HTR-8/SVneo (cell line): ENCODE measurements around the gene DHX40.
"Not testable (repeated sequence)": the region's sequence is repeated elsewhere in the genome, so short reads cannot be mapped to it uniquely, and the experiment has no call there.

ENCODE experiments used
- DNase-seq: peaks from one replicate; pipeline ENCODE4 v3.0.0; 2011; ENCODE audit warnings: low spot score, mixed read lengths; ENCODE audit not compliant: insufficient read length
- FAIRE-seq: peaks from 2 replicates; lab custom pipeline; 2011; peaks lifted over from hg19 to GRCh38; lab: Jason Lieb, UNC

DHX40 gene

DNA sequence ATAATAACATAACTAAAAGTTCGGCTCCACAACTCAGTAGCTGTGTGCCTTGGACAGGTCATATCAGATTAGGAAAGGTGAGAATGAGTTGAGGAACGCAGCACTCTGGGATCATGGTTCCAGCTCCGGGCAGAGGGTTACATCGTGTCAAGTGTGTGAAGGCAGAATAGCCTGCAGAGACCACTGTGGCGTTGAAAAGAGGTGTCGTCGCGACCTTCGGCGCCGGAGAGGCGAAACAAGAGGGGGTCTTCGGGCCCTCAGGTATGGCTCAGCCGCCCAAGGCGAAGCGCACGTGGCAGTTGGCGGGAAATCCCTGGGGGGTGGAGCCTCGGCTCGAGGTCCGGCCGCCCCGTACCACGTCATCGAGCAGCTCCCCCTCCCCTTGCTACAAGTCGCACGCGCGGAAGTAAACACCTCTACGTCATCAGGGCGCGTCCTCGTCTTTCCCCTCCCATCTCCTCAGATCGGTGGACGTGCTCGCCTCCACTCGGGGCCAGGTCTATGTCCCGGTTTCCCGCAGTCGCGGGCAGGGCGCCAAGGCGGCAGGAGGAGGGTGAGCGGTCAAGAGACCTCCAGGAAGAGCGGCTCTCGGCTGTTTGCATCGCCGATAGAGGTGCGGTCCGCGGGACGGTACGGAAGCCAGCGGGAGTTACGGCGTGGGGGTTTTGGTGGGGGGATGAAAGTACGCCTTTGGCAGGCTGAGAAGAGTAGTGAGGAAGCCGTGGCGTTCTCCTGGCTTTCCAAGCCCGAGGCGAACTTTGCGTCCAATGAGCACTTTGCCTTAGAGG lies at the start of gene DHX40:
Gene DHX40, plus strand, starts transcription at position 440 of the 788 bp plus-strand sequence. Its CDS starts 62 bp downstream, at position 502.
- DNase-seq, result peak; percentile 97
- peak; percentile 99 for FAIRE-seq

GRCh38 chr17:59516451-59516850 lies 49.0 kb upstream of the DHX40 start:
- FAIRE-seq, result no peak
- no peak for DNase-seq

DNA sequence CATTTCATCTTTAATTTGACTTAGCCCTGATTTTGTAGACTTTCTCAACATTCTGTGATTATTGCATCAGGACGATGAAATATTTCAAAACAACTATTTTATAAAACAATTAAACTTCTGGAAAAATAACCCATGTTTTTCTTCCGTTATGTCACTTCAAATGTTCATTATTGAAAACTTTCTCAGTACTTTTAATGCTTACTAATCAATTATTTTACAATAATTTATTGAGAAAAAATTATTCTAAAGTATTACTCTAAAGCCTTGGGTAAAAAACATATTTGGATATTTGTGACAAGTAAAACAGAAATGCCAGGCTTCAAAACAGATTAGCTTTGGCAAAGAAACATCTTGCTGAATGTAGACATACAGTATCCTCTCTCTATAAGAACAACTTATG lies 46.3 kb upstream of the DHX40 start:
- no peak for FAIRE-seq
- no peak for DNase-seq

- FAIRE-seq, result no peak
Measured at GRCh38 chr17:59520251-59520650, 45.2 kb upstream of the DHX40 start.

DNA sequence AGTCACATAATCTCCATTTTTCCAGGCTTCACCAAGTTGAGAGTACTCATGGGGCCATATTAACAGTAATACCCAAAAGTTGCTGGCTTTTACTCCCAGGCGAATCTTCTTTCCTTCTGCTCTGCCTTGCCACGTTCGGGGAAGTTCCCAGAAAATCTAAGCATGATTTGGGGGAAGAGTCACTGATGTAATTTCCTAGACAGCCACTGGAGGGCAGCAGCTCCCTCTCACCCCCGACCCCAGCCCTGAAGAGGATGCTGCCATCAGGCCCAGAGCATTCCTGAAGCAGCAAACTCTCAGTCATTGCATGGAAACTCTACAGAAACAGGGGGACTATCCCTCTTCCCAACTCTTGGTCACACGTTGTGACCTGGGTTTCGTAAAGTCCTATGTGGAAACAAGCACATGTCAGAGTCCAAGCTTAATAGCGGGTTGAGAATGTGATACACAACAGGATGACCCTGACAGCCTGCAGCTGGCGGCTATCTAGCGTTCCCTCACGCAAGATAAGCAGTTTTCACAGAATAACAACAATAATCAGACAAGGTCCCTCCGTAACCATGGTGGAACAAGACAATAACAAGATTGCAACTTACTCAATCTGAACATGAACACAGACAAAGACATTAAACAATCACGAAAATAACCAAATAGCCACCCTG lies 43.8 kb upstream of the DHX40 start:
- peak; percentile 95 for DNase-seq
- FAIRE-seq, result peak; percentile 91

More at GRCh38 chr17:59520251-59520650, 45.2 kb upstream of the DHX40 start:
- no peak for DNase-seq

GRCh38 chr17:59524930-59525329 lies 40.5 kb upstream of the DHX40 start:
- DNase-seq, FAIRE-seq: not testable (repeated sequence)

GRCh38 chr17:59525668-59526067 lies 39.7 kb upstream of the DHX40 start:
- DNase-seq (no peak), FAIRE-seq (no peak)

DNA sequence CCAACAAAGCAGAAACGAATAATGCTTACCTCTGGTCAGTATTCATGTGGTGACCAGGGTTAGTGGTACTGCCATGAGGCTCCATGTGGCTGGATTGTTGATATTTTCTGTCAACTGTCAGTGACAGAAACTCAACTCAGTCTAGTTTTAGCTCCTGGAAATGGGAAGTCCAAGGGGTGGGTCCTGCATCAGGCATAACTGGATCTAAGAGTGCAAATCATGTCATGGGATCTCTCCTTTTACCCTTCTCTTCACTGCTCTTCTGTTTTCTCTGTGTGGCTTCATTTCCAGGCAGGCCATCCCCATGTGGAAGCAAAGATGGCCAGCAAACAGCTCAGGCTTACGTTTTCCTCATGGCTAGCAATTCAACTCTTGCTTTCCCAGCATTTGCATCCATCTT lies 39.0 kb upstream of the DHX40 start:
- DNase-seq (no peak), FAIRE-seq (no peak)

- FAIRE-seq, result no peak
Measured at GRCh38 chr17:59527325-59527917, 38.0 kb upstream of the DHX40 start.

GRCh38 chr17:59527931-59528330 lies 37.5 kb upstream of the DHX40 start:
- no peak for FAIRE-seq
- no peak for DNase-seq

More at GRCh38 chr17:59527325-59527917, 38.0 kb upstream of the DHX40 start:
- DNase-seq, result no peak

- DNase-seq, result no peak
- FAIRE-seq, result peak; percentile 64
Measured at GRCh38 chr17:59530531-59530930, 34.9 kb upstream of the DHX40 start.

- no peak for DNase-seq
- no peak for FAIRE-seq
Measured at GRCh38 chr17:59533694-59534093, 31.7 kb upstream of the DHX40 start.

DNA sequence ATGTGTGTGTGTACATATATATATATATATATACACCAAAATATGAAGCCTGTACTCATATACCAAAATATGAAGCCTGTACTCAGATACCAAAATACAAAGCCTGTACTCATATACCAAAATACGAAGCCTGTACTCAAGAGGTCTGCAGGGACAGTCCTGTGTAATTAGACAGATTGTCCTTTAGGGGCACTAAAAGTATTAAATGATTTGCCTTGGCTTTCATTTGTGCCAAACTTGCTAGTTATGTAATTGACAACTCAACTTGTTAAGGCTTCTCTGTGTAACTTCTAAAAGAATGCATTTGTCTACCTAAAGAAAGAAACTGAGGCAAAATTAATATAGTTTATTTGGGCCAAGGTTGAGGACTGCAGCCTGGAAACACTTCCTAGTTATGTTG lies 30.8 kb upstream of the DHX40 start:
- DNase-seq, result peak; percentile 48
- peak; percentile 55 for FAIRE-seq

DNA sequence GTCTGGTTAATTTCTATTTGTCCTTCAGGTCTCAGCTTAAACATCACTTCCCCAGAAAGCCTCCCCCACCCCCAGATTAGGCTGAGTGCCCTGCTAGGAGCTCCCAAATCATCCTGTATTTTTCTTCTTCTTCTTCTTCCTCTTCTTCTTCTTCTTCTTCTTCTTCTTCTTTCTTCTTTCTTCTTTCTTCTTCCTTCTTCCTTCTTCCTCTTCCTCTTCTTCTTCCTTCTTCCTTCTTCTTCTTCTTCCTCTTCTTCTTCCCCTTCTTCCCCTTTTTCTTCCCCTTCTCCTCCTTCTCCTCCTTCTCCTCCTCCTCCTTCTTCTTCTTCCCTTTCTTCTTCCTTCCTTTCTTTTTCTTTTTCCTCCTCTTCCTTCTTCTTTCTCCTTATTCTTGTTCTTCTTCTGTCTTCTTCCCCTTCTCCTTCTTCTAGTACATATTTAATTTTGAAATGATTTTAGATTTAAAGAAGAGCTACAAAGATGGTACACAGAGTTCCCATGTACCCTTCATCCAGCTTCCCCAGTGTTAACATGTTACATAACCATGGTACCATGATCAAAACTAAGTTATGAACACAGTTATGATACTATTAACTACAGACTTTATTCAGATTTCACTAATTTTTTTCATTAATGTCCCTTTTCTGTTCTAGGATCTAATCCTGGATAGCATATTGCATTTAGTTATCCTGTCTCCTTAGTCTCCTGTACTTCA lies 27.1 kb upstream of the DHX40 start:
- FAIRE-seq, result no peak
- DNase-seq, result no peak

GRCh38 chr17:59542960-59543635 lies 22.3 kb upstream of the DHX40 start:
- DNase-seq (no peak), FAIRE-seq (peak; percentile 13)

DNA sequence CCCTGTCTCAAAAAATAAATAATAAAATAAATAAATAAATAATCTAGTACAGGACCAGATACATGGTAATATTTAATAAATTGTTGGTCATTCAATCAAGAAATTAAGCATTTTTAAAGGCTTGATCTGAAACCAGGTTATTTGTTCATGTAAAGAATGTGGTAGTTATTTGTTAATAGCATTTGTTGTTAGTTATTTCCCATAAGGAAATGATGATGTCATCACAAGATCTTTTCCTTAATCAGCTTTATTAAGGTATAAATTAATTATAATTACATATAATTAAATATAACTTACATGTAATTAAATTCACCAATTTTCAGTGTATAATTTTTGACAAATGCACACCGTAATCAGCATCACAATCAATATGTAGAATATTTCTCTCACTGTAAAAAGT lies 19.5 kb upstream of the DHX40 start:
- FAIRE-seq (no peak), DNase-seq (no peak)

DNA sequence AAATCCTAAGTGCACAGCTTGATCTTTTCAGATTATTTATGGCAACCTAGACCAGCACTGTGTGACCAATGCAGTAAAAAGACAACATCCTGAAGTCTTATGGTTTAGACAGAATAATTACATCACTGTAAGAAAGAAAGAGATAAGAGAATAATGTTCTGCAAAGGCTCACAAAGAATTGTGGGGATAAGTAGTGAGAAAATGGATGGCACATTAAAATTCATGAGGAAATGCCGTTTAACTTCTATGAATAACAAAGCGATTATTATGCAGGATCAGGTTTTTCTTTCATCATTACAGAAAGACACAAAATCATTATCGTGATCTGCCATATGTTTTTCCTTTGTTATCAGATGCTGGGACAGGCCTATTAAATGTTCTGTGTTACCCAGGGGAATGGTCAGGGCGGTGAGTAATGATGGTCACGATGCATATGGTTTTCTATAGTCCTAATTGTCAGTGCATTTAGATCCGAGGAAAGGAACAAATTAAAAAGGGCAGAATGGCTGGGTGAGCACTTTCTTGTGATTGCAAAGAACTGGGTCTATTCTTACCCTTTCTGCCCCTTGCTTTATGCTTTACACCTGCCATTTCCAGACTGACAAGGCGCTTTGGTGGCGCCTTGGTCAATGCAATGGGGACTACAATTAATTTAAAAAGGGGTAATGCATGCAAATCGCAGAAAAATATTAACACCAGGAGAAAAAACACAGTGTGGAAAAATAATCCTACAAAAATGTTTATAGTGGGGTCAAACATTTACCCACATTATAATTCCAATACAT lies 18.1 kb upstream of the DHX40 start:
- DNase-seq (no peak), FAIRE-seq (peak; percentile 96)

- DNase-seq, FAIRE-seq: not testable (repeated sequence)
Measured at GRCh38 chr17:59548985-59549384, 16.4 kb upstream of the DHX40 start.

- DNase-seq, result no peak
- FAIRE-seq, result no peak
Measured at GRCh38 chr17:59550703-59551102, 14.7 kb upstream of the DHX40 start.
